Hepatocyte (in vitro differentiated cells): ENCODE data around the gene CPEB3. TPM values are rescaled to one million over a fixed set of nuclear protein-coding genes. Genes with fewer than 3 reads are reported as not detected.

Experiments used
- DNase-seq: peaks from one replicate; pipeline ENCODE4 v3.0.0-alpha.2; 2016; ENCODE audit warnings: low spot score
- H2AFZ ChIP-seq: fragments of 200-600 bp; sonication (generic); 2 replicates; pipeline ENCODE4 v1.6.0; 2016; ENCODE audit warnings: antibody characterized with exemption, mild to moderate bottlenecking
- H3K27ac ChIP-seq: fragments of 200-600 bp; sonication (generic); 2 replicates; pipeline ENCODE4 v1.5.1; 2016; ENCODE audit warnings: mild to moderate bottlenecking
- H3K27me3 ChIP-seq: fragments of 200-600 bp; sonication (generic); 2 replicates; pipeline ENCODE4 v1.6.1; 2016
- H3K36me3 ChIP-seq: fragments of 200-600 bp; sonication (generic); replicated peaks from 2 replicates; pipeline ENCODE4 v1.5.1; 2016; ENCODE audit warnings: low read depth; ENCODE audit not compliant: insufficient read depth
- H3K4me1 ChIP-seq: fragments of 200-600 bp; sonication (generic); 2 replicates; pipeline ENCODE4 v1.5.1; 2016; ENCODE audit warnings: mild to moderate bottlenecking, moderate library complexity; ENCODE audit not compliant: insufficient read depth
- H3K4me2 ChIP-seq: fragments of 200-600 bp; sonication (generic); 2 replicates; pipeline ENCODE4 v1.6.0; 2016
- H3K4me3 ChIP-seq: fragments of 200-600 bp; sonication (generic); 2 replicates; pipeline ENCODE4 v1.5.1; 2016; ENCODE audit warnings: mild to moderate bottlenecking
- H3K79me2 ChIP-seq: fragments of 200-600 bp; sonication (generic); 2 replicates; pipeline ENCODE4 v1.6.0; 2017; ENCODE audit warnings: mild to moderate bottlenecking
- H3K9me2 ChIP-seq: fragments of 200-600 bp; sonication (generic); replicated peaks from 2 replicates; pipeline ENCODE4 v1.6.0; 2017; ENCODE audit warnings: mild to moderate bottlenecking; ENCODE audit not compliant: insufficient read depth
- H3K9me3 ChIP-seq: fragments of 200-600 bp; sonication (generic); 2 replicates; pipeline ENCODE4 v1.5.1; 2016; ENCODE audit warnings: low read depth, mild to moderate bottlenecking
- H4K20me1 ChIP-seq: fragments of 200-600 bp; sonication (generic); 2 replicates; pipeline ENCODE4 v1.6.0; 2016; ENCODE audit warnings: mild to moderate bottlenecking; ENCODE audit not compliant: insufficient read depth, poor library complexity, severe bottlenecking
- CTCF ChIP-seq: fragments of 200-600 bp; sonication (generic); IDR thresholded peaks from 2 replicates; pipeline ENCODE4 v1.5.1; 2016; ENCODE audit warnings: antibody characterized with exemption, mild to moderate bottlenecking; ENCODE audit not compliant: poor library complexity
- EZH2 ChIP-seq: fragments of 200-600 bp; sonication (generic); IDR thresholded peaks from 2 replicates; pipeline ENCODE4 v1.6.1; 2016; ENCODE audit warnings: antibody characterized with exemption, mild to moderate bottlenecking, borderline replicate concordance
- EZH2phosphoT487 ChIP-seq: fragments of 200-600 bp; sonication (generic); IDR thresholded peaks from one replicate; pipeline ENCODE4 v1.6.1; 2018; ENCODE audit warnings: antibody characterized with exemption, mild to moderate bottlenecking, low read depth, moderate library complexity; ENCODE audit not compliant: unreplicated experiment, severe bottlenecking
- WGBS: methylation state at CpG from one replicate; pipeline ENCODE4 v1.1.6; 2016; ENCODE audit warnings: low lambda C conversion rate; ENCODE audit errors: missing lambda C conversion rate; 5-methylcytosine and 5-hydroxymethylcytosine counted together
- polyA plus RNA-seq: library from polyadenylated mRNA; unstranded; fragments of >200 nt; fragmentation: Nextera tagmentation; extraction: Ambion mirVana; gene quantifications from 2 replicates; pipeline ENCODE4 v1.2.1, GENCODE V29; 2016
- total RNA-seq: library from RNA; depleted of rRNA; stranded (reverse); fragments of >200 nt; gene quantifications from 2 replicates; pipeline ENCODE4 v1.2.3, GENCODE V29; 2014

The CPEB3 gene
- total and polyA plus RNA-seq, 2 experiments from 2014 or later: 4.0 to 4.9 TPM

- Histone ChIP-seq H3K79me2 (peaks cover 90% of the 10 kb centered on the region), H4K20me1 (peaks cover 40% of the 10 kb centered on the region)
These were observed 22.9 kb upstream of the CPEB3 start for GRCh38 chr10:92313750-92314149.

GRCh38 chr10:92309272-92309671, 18.4 kb upstream of the CPEB3 start:
- no peak for TF ChIP-seq EZH2phosphoT487
- no peak for TF ChIP-seq EZH2
- TF ChIP-seq CTCF: no peak
- Histone ChIP-seq H3K9me3 (no peaks in the 10 kb centered on the region), H4K20me1 (peaks cover 58% of the 10 kb centered on the region), H3K27me3 (no peaks in the 10 kb centered on the region), H3K9me2 (no peaks in the 10 kb centered on the region), H3K4me3 (no peak overlapping the region), H3K79me2 (peaks cover 89% of the 10 kb centered on the region), H3K4me2 (peak overlapping the region; percentile 4), H3K27ac (no peak overlapping the region), H3K4me1 (no peaks in the 10 kb centered on the region), H2AFZ (no peak overlapping the region), H3K36me3 (no peaks in the 10 kb centered on the region)
- WGBS: 98% methylated on average over 1 of the region's 1 CpG
- DNase-seq: no peak

More at GRCh38 chr10:92313750-92314149, 22.9 kb upstream of the CPEB3 start:
- no peaks in the 10 kb centered on the region for H3K9me3 ChIP-seq
- H3K4me3 ChIP-seq: no peak overlapping the region
- no peaks in the 10 kb centered on the region for H3K4me1 ChIP-seq
- H3K36me3 ChIP-seq: no peaks in the 10 kb centered on the region
- DNase-seq: no peak
- no peak for TF ChIP-seq CTCF
- no peak for TF ChIP-seq EZH2phosphoT487
- TF ChIP-seq EZH2: no peak
- H3K27ac ChIP-seq: no peak overlapping the region
- H3K27me3 ChIP-seq: no peaks in the 10 kb centered on the region
- WGBS: 94% methylated on average over 3 of the region's 3 CpGs
- H3K4me2 ChIP-seq: no peak overlapping the region
- no peaks in the 10 kb centered on the region for H3K9me2 ChIP-seq
- H2AFZ ChIP-seq: no peak overlapping the region

GRCh38 chr10:92305133-92306072, 14.5 kb upstream of the CPEB3 start:
- DNase-seq: no peak
- peaks cover 92% of the 10 kb centered on the region for H3K79me2 ChIP-seq
- TF ChIP-seq CTCF (no peak), EZH2phosphoT487 (no peak), EZH2 (no peak)
- no peak overlapping the region for H2AFZ ChIP-seq
- H3K4me1 ChIP-seq: no peaks in the 10 kb centered on the region
- no peaks in the 10 kb centered on the region for H3K9me2 ChIP-seq
- no peak overlapping the region for H3K27ac ChIP-seq
- no peak overlapping the region for H3K4me3 ChIP-seq
- no peaks in the 10 kb centered on the region for H3K36me3 ChIP-seq
- H3K9me3 ChIP-seq: no peaks in the 10 kb centered on the region
- peaks cover 85% of the 10 kb centered on the region for H4K20me1 ChIP-seq
- no peak overlapping the region for H3K4me2 ChIP-seq
- WGBS: 82% methylated on average over 13 of the region's 13 CpGs
- no peaks in the 10 kb centered on the region for H3K27me3 ChIP-seq
